ENCODE data around the gene CHRDL2. TPM values are rescaled to one million over a fixed set of nuclear protein-coding genes. Genes with fewer than 3 reads are reported as not detected.

CHRDL2 gene
- total and polyA plus RNA-seq, 2 donors (not counting 1 experiment from before 2014, with no cell fraction given): not detected

- Histone ChIP-seq H3K79me2 (ENCODE audit: control insufficient read depth, insufficient read depth, low read length) (no peaks in the 10 kb centered on the region), H3K4me3 (replicated peaks in 1 of 4; ENCODE audit: control extremely low read depth in 1 of 4, insufficient read depth in 1 of 4, low read depth in 3 of 4, low read length in 4 of 4) (no peak overlapping the region), H3K36me3 (ENCODE audit: control insufficient read depth, insufficient read depth, low read length) (no peaks in the 10 kb centered on the region), H2AFZ (ENCODE audit: low read length) (no peak overlapping the region), H3K9me3 (ENCODE audit: control insufficient read depth, insufficient read depth, low read depth, low read length) (no peaks in the 10 kb centered on the region), H3K27me3 (ENCODE audit: control insufficient read depth, insufficient read depth, low read length) (no peaks in the 10 kb centered on the region), H3K4me2 (ENCODE audit: extremely low read depth, insufficient read depth, low read length) (no peak overlapping the region), H3K9ac (ENCODE audit: insufficient read depth, low read length) (no peak overlapping the region), H3K27ac (ENCODE audit: insufficient read depth, low read length) (no peak overlapping the region), H4K20me1 (ENCODE audit: control insufficient read depth, extremely low read depth, insufficient read depth, low read length) (no peaks in the 10 kb centered on the region), H3K4me1 (ENCODE audit: control insufficient read depth, extremely low read depth, insufficient read depth, low read length) (peaks cover 6% of the 10 kb centered on the region)
- DNase-seq (ENCODE audit: low read depth in 2 of 2): no peak
- TF ChIP-seq CTCF (conservative IDR thresholded peaks at IDR 0.05 in 1 of 2, IDR thresholded peaks at IDR 0.05 in 1 of 2; ENCODE audit: low read depth in 1 of 2, low read length in 2 of 2): no peak
- TF ChIP-seq EZH2 (IDR thresholded peaks at IDR 0.05; ENCODE audit: low read length, missing control alignments): no peak
These were observed 76.2 kb downstream of the CHRDL2 start for GRCh38 chr11:74654976-74655375.

GRCh38 chr11:74650498-74650897, 80.7 kb downstream of the CHRDL2 start:
- H3K79me2 ChIP-seq (ENCODE audit: control insufficient read depth, insufficient read depth, low read length): no peaks in the 10 kb centered on the region
- H3K4me1 ChIP-seq (ENCODE audit: control insufficient read depth, extremely low read depth, insufficient read depth, low read length): peaks cover 9% of the 10 kb centered on the region
- H4K20me1 ChIP-seq (ENCODE audit: control insufficient read depth, extremely low read depth, insufficient read depth, low read length): no peaks in the 10 kb centered on the region
- no peak overlapping the region for H2AFZ ChIP-seq (ENCODE audit: low read length)
- H3K9ac ChIP-seq (ENCODE audit: insufficient read depth, low read length): no peak overlapping the region
- TF ChIP-seq EZH2 (IDR thresholded peaks at IDR 0.05; ENCODE audit: low read length, missing control alignments) (no peak), CTCF (conservative IDR thresholded peaks at IDR 0.05 in 1 of 2, IDR thresholded peaks at IDR 0.05 in 1 of 2; ENCODE audit: low read depth in 1 of 2, low read length in 2 of 2) (no peak)
- H3K36me3 ChIP-seq (ENCODE audit: control insufficient read depth, insufficient read depth, low read length): no peaks in the 10 kb centered on the region
- no peaks in the 10 kb centered on the region for H3K27me3 ChIP-seq (ENCODE audit: control insufficient read depth, insufficient read depth, low read length)
- peak; percentile 75 to 99 for DNase-seq (ENCODE audit: low read depth in 2 of 2)
- no peak overlapping the region for H3K27ac ChIP-seq (ENCODE audit: insufficient read depth, low read length)
- H3K4me2 ChIP-seq (ENCODE audit: extremely low read depth, insufficient read depth, low read length): no peak overlapping the region
- H3K9me3 ChIP-seq (ENCODE audit: control insufficient read depth, insufficient read depth, low read depth, low read length): no peaks in the 10 kb centered on the region
- no peak overlapping the region for H3K4me3 ChIP-seq (replicated peaks in 1 of 4; ENCODE audit: control extremely low read depth in 1 of 4, insufficient read depth in 1 of 4, low read depth in 3 of 4, low read length in 4 of 4)

GRCh38 chr11:74648894-74649293, 82.3 kb downstream of the CHRDL2 start:
- Histone ChIP-seq H3K36me3 (ENCODE audit: control insufficient read depth, insufficient read depth, low read length) (no peaks in the 10 kb centered on the region), H3K4me1 (ENCODE audit: control insufficient read depth, extremely low read depth, insufficient read depth, low read length) (peaks cover 9% of the 10 kb centered on the region), H3K9ac (ENCODE audit: insufficient read depth, low read length) (no peak overlapping the region), H3K4me2 (ENCODE audit: extremely low read depth, insufficient read depth, low read length) (no peak overlapping the region), H2AFZ (ENCODE audit: low read length) (no peak overlapping the region), H3K79me2 (ENCODE audit: control insufficient read depth, insufficient read depth, low read length) (no peaks in the 10 kb centered on the region), H4K20me1 (ENCODE audit: control insufficient read depth, extremely low read depth, insufficient read depth, low read length) (no peaks in the 10 kb centered on the region), H3K9me3 (ENCODE audit: control insufficient read depth, insufficient read depth, low read depth, low read length) (no peaks in the 10 kb centered on the region), H3K4me3 (replicated peaks in 1 of 4; ENCODE audit: control extremely low read depth in 1 of 4, insufficient read depth in 1 of 4, low read depth in 3 of 4, low read length in 4 of 4) (no peak overlapping the region), H3K27ac (ENCODE audit: insufficient read depth, low read length) (no peak overlapping the region), H3K27me3 (ENCODE audit: control insufficient read depth, insufficient read depth, low read length) (no peaks in the 10 kb centered on the region)
- TF ChIP-seq CTCF (conservative IDR thresholded peaks at IDR 0.05 in 1 of 2, IDR thresholded peaks at IDR 0.05 in 1 of 2; ENCODE audit: low read depth in 1 of 2, low read length in 2 of 2) (no peak), EZH2 (IDR thresholded peaks at IDR 0.05; ENCODE audit: low read length, missing control alignments) (no peak)
- peak; percentile 57 to 59 for DNase-seq (ENCODE audit: low read depth in 2 of 2)
